GM21390 (cell line): ENCODE data around the gene PHF2.

Experiments used
- ATAC-seq: cut with Tn5 transposase; IDR thresholded peaks from one replicate; pipeline ENCODE4 v1.9.1; 2021; ENCODE audit not compliant: unreplicated experiment

The PHF2 gene

GRCh38 chr9:93585695-93586094, 9.3 kb downstream of the PHF2 start:
- no peak for ATAC-seq

DNA sequence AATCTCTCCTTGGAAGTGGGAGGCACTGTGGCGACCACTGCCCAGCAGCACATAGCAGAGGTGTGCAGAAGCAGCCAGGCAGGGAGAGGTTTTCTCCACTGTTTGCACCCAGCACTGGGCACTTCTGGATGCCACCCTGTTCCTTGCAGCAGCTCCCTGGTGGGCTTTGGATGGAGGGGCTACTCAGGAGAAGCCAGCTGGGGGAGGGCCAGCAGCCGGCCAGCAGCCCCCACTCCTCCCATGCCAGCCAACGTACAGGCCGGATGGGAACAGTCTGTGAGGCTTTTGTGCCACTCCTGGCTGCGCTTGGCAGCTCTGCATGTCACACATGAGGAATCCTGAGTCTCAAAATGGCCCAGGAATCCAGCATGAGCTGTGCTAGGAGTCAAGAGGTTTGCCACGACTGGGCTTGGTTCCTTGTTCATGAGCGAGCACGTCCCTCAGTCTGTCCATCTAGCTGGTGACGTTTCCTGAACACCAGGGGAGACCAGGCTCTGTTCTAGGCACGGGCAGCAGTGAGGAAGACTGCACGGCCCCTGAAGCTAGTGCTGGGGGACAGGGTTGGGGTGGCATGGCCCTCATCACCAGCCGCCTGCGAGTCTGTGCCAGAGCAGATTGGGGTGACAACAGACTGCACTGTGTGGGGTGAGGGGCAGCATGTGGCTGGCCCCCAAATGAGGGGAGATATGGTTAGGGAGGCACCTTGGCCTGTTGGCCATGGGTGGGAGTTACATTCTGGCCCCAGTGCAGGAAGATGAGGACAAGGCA, 10.1 kb downstream of the PHF2 start:
- no peak for ATAC-seq

- ATAC-seq, result no peak
These were observed 10.9 kb downstream of the PHF2 start for GRCh38 chr9:93587284-93587650.

GRCh38 chr9:93587651-93588347, 11.4 kb downstream of the PHF2 start:
- no peak for ATAC-seq

GRCh38 chr9:93588641-93589609, 12.5 kb downstream of the PHF2 start:
- no peak for ATAC-seq

DNA sequence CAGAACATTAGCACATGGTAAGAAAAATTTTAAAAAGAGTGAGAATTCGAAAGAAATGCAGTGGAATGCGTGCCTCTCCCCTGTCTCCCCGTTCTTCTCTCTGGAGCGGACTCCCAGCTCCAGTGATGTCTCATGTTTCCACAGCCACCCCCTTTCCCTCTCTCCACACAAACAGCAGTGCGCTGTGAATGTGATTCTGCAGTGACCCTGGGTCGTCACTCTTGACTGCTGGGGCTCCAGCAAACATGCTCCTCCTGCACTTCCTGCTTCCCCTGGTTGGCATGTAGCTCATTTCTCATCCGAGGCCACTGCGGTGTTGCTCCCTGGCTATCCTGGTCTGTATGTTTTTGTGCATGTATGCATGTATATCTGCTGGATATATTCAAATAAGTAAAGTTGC, 13.3 kb downstream of the PHF2 start:
- no peak for ATAC-seq

GRCh38 chr9:93590609-93591234, 14.3 kb downstream of the PHF2 start:
- ATAC-seq, result no peak

DNA sequence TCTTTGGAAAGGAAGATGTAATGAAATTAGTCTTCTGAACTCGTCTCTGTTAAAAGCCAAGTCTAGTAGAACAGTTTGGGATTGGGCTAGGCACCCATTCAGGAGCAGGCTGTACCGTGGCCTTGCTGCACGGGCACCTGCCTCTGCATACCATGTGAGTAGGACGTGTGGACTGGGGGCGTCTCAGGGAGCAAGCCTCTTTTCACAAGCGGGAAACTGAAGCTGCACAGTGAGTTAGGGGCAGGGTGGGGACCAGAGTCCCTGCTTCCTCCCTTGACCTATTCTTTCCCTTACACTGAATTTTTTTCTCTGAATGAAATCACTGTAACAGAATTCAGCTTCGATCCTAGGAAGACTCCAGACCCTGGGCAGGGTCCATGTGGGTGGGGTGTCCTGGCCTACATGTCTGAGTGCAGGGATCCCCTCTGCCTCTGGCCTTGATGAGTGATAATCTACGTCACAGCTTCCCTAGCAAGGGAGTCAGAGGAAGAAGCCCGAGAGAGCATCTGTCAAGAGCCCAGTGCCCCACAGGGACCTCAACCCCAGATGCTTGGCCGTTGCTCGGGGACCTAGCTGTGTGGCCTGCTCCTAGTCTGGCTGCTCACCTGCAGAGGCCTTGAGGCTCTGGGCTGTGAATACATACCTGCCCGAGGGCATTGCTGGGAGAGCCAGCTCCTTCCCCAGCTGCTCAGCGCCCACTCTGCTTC, 15.1 kb downstream of the PHF2 start:
- ATAC-seq, result no peak

DNA sequence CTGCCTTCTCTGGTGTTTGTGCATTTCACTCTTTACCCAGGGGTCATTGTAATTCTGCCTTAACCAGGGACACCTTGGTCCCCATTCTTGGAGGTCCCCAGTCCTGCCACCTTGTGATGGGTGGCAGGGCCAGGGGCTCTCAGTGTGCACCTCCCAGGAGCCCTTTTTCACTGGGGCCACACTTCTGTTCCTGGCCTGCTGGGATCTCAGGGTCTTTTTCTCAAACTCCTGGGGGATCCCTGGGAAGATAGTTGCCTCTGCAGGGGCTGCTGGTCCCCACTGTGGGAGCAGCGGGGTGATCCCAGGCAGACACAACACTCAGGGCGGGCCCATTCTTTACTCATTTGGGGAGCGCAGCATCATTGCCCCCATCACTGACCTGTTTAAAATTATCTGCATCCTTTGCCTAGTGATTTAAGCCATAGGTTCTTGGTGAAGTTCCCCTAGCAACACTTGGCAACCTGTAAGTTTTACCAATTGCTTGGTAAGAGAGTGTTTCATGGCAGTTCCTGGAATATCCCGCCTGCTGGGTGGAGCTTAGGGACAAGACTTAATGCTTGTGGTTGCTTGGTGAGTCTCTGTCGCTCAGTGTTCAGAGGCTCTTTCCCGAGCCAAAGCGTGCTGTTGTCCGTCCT, 15.7 kb downstream of the PHF2 start:
- no peak for ATAC-seq

GRCh38 chr9:93592643-93593021, 16.2 kb downstream of the PHF2 start:
- no peak for ATAC-seq

DNA sequence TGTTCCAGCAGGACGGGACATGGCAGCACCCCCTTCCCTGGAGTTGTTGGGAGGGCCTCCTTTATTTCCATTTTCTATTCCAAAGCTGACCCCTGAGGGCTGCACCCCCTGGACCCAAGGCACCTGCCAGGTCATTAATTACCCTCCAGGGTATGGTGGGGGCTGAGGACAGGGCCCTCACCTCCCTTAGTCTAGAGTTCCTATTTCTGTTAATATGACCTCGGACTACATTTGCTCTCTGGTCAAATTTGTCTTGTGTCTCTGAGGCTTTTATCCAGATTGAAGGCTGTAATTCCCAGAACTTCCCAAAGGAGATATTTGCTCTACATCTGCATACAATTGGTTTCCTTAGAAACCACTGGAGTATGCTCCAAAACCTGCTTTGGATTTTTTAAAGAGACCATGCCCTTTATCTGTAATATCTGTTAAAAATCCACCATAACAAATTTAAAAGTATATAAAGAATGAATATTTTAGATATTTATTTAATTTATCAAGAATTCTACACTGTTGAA, 16.8 kb downstream of the PHF2 start:
- no peak for ATAC-seq

- no peak for ATAC-seq
These were observed 17.8 kb downstream of the PHF2 start for GRCh38 chr9:93594041-93594756.

GRCh38 chr9:93595461-93595860, 19.1 kb downstream of the PHF2 start:
- no peak for ATAC-seq

DNA sequence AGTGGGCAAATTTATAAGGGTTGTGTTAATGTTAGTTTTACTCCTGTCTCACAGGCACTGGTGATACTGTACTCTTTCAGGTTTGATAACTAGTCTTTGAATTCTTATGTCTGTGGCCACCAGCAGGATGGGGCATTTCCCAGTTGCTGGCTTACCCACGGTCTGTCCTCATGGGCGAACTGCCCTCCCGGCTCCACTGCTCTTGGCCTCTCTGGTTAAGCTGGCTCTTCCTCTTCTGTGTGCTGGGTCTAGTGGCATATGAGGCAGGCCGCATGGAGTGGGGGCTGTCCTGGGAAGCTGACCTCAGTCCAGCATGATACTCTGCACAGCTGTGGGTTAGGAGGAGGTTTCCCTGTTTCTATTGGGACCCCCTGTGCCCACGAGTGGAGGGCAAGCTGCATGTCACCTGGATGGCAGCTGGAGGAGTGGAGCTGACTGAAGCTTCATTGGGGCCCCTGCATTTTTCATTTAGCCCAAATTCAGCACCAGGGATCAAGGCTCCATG, 19.5 kb downstream of the PHF2 start:
- no peak for ATAC-seq

DNA sequence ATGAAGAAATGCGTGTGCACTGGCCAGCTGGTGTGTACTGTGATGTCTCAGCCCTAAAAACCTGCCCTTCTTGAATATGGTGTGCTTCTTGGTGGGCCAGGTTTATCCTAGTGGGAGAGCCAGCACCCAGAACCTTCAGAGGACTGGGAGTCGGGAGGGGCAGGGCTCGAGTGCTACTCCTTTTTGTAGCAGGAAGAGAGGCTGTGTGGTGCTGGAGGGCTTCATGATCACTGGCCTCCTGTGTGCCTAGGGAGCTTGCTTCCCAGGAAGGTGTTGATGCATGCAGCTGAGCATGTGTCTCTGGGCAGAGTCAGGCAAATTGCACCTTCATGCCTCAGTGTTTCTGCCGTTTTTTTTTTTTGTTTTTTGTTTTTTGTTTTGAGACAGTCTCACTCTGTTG, 20.0 kb downstream of the PHF2 start:
- ATAC-seq, result no peak

GRCh38 chr9:93597142-93597706, 20.8 kb downstream of the PHF2 start:
- ATAC-seq, result no peak

- ATAC-seq, result no peak
These were observed 21.7 kb downstream of the PHF2 start for GRCh38 chr9:93597871-93598646.
